Neural progenitor cell (in vitro differentiated cells): ENCODE results near the gene SLX4IP.

Experiments
- EZH2 ChIP-seq: fragments of 200-600 bp; sonication (generic); IDR thresholded peaks from 2 replicates; pipeline ENCODE4 v1.6.1; 2017; ENCODE audit warnings: antibody characterized with exemption, mild to moderate bottlenecking, moderate library complexity
- TF ChIP-seq, protein P1 (sequence below): fragments of 200-600 bp; sonication (generic); IDR thresholded peaks from 2 replicates; pipeline ENCODE4 v1.5.1; 2017; ENCODE audit warnings: antibody characterized with exemption, mild to moderate bottlenecking

DNA sequence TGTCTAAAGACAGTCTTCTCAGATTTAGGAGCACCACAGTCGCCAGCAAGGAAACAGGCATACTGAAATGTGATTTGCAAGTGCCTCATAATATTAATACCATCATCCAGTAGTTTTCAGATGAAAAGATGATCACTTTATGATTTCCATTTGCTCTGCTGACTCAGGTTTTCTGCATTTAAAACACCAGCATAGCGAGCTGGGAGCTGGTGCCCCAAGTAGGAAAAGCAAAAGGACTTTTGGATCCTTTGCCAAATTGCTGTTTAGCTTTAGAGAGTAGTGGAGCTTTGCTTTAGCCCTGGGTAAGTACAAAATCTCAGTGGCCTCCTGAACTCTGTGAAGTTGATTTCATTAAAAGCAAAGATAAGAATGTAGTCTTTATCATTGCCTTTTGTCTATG lies 160.2 kb downstream of the SLX4IP start:
- TF ChIP-seq, protein P1, sequence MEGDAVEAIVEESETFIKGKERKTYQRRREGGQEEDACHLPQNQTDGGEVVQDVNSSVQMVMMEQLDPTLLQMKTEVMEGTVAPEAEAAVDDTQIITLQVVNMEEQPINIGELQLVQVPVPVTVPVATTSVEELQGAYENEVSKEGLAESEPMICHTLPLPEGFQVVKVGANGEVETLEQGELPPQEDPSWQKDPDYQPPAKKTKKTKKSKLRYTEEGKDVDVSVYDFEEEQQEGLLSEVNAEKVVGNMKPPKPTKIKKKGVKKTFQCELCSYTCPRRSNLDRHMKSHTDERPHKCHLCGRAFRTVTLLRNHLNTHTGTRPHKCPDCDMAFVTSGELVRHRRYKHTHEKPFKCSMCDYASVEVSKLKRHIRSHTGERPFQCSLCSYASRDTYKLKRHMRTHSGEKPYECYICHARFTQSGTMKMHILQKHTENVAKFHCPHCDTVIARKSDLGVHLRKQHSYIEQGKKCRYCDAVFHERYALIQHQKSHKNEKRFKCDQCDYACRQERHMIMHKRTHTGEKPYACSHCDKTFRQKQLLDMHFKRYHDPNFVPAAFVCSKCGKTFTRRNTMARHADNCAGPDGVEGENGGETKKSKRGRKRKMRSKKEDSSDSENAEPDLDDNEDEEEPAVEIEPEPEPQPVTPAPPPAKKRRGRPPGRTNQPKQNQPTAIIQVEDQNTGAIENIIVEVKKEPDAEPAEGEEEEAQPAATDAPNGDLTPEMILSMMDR = no peak
- TF ChIP-seq EZH2 = no peak
